ENCODE data around the gene ANKRD13A. TPM values are rescaled to one million over a fixed set of nuclear protein-coding genes. Genes with fewer than 3 reads are reported as not detected.
A peak's percentile ranks its signal among the peaks of the same experiment; 100 is the strongest.

ANKRD13A gene
- total RNA-seq, 1 experiment from 2014 or later, result 277 TPM

DNA sequence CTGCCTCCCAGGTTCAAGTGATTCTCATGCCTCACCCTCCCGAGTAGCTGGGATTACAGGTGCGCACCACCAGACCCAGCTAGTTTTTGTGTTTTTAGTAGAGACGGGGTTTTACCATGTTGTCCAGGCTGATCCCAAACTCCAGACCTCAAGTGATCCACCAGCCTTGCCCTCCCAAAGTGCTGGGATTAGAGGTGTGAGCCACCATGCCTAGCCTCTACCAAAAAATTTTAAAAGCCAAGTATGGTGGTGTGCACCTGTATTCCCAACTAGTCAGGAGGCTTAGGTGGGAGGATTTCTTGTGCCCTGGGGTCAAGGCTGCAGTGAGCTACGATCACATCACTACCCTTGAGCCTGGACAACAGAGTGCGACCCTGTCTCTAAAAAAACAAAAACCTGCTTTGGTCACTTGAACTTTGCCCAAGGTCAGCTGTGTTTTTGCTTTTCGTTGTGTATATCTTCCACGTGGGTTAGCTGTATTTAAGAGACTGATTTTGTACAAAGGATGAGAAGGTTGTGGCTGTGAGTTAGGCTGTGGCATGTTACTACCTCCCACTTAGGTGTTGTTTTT, 36.4 kb downstream of the ANKRD13A start:
- Histone ChIP-seq H4K20me1 (ENCODE audit: insufficient read depth, low read depth, low read length) (no peaks in the 10 kb centered on the region), H3K9ac (ENCODE audit: low read length) (no peak overlapping the region), H3K9me2 (replicated peaks; ENCODE audit: insufficient read depth, low read length) (no peaks in the 10 kb centered on the region), H2AFZ (ENCODE audit: low read length) (no peak overlapping the region), H3K36me3 (ENCODE audit: insufficient read depth, low read length) (peaks cover 60% of the 10 kb centered on the region), H3K4me1 (ENCODE audit: low read length) (0 out of 2 replicates have a peak, but pooled peaks cover 5% of the 10 kb centered on the region), H3K27me3 (ENCODE audit: low read length) (no peaks in the 10 kb centered on the region), H3K27ac (ENCODE audit: low read length) (no peak overlapping the region), H3K79me2 (ENCODE audit: low read length) (peaks cover 19% of the 10 kb centered on the region), H3K4me3 (ENCODE audit: low read length) (no peak overlapping the region), H3K9me3 (ENCODE audit: low read length) (no peaks in the 10 kb centered on the region), H3K4me2 (ENCODE audit: low read depth, low read length, poor library complexity, severe bottlenecking) (no peak overlapping the region)
- no peak for DNase-seq

- Histone ChIP-seq H3K9ac (ENCODE audit: low read length) (no peak overlapping the region), H4K20me1 (ENCODE audit: insufficient read depth, low read depth, low read length) (no peaks in the 10 kb centered on the region), H3K27ac (ENCODE audit: low read length) (no peak overlapping the region), H2AFZ (ENCODE audit: low read length) (no peak overlapping the region), H3K36me3 (ENCODE audit: insufficient read depth, low read length) (peaks cover 52% of the 10 kb centered on the region), H3K4me2 (ENCODE audit: low read depth, low read length, poor library complexity, severe bottlenecking) (no peak overlapping the region), H3K9me2 (replicated peaks; ENCODE audit: insufficient read depth, low read length) (no peaks in the 10 kb centered on the region), H3K9me3 (ENCODE audit: low read length) (no peaks in the 10 kb centered on the region), H3K27me3 (ENCODE audit: low read length) (no peaks in the 10 kb centered on the region), H3K4me3 (ENCODE audit: low read length) (no peak overlapping the region), H3K4me1 (ENCODE audit: low read length) (0 out of 2 replicates have a peak, but pooled peaks cover 5% of the 10 kb centered on the region), H3K79me2 (ENCODE audit: low read length) (peaks cover 18% of the 10 kb centered on the region)
- DNase-seq, result no peak
These were observed 38.1 kb downstream of the ANKRD13A start for GRCh38 chr12:110037315-110037714.

DNA sequence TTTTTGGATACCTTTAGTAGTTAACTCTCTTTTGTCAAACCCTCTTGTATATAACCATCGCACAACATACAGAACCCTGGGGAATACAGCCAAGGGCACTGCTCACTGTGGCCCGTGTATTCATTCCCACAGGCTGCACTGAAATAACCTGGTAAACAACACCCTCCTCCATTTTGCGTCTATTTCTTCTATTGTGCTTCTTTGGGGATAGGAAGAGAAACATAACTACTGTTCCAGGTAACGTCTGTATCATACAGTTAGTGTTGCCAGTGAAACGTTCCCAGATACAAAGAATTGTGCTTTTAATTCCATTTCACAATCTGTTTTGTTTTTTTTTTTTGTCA, 39.5 kb downstream of the ANKRD13A start:
- H2AFZ ChIP-seq (ENCODE audit: low read length), result no peak overlapping the region
- H3K4me2 ChIP-seq (ENCODE audit: low read depth, low read length, poor library complexity, severe bottlenecking), result no peak overlapping the region
- H3K4me1 ChIP-seq (ENCODE audit: low read length), result peaks cover 5% of the 10 kb centered on the region; the same call in 1 of the 2 replicates
- no peak overlapping the region for H3K4me3 ChIP-seq (ENCODE audit: low read length)
- H3K27me3 ChIP-seq (ENCODE audit: low read length), result no peaks in the 10 kb centered on the region
- peaks cover 43% of the 10 kb centered on the region for H3K36me3 ChIP-seq (ENCODE audit: insufficient read depth, low read length)
- H3K9me3 ChIP-seq (ENCODE audit: low read length), result no peaks in the 10 kb centered on the region
- H3K27ac ChIP-seq (ENCODE audit: low read length), result no peak overlapping the region
- DNase-seq, result no peak
- H4K20me1 ChIP-seq (ENCODE audit: insufficient read depth, low read depth, low read length), result no peaks in the 10 kb centered on the region
- no peaks in the 10 kb centered on the region for H3K9me2 ChIP-seq (replicated peaks; ENCODE audit: insufficient read depth, low read length)
- no peak overlapping the region for H3K9ac ChIP-seq (ENCODE audit: low read length)
- peaks cover 13% of the 10 kb centered on the region for H3K79me2 ChIP-seq (ENCODE audit: low read length)

GRCh38 chr12:110039085-110039807, 40.0 kb downstream of the ANKRD13A start:
- Histone ChIP-seq H4K20me1 (ENCODE audit: insufficient read depth, low read depth, low read length) (no peaks in the 10 kb centered on the region), H3K27me3 (ENCODE audit: low read length) (no peaks in the 10 kb centered on the region), H3K4me1 (ENCODE audit: low read length) (peaks cover 5% of the 10 kb centered on the region; the same call in 1 of the 2 replicates), H3K4me2 (ENCODE audit: low read depth, low read length, poor library complexity, severe bottlenecking) (no peak overlapping the region), H3K4me3 (ENCODE audit: low read length) (no peak overlapping the region), H2AFZ (ENCODE audit: low read length) (no peak overlapping the region), H3K9me2 (replicated peaks; ENCODE audit: insufficient read depth, low read length) (no peaks in the 10 kb centered on the region), H3K9me3 (ENCODE audit: low read length) (no peaks in the 10 kb centered on the region), H3K36me3 (ENCODE audit: insufficient read depth, low read length) (peaks cover 38% of the 10 kb centered on the region), H3K79me2 (ENCODE audit: low read length) (peaks cover 11% of the 10 kb centered on the region), H3K27ac (ENCODE audit: low read length) (no peak overlapping the region), H3K9ac (ENCODE audit: low read length) (no peak overlapping the region)
- DNase-seq, result no peak

DNA sequence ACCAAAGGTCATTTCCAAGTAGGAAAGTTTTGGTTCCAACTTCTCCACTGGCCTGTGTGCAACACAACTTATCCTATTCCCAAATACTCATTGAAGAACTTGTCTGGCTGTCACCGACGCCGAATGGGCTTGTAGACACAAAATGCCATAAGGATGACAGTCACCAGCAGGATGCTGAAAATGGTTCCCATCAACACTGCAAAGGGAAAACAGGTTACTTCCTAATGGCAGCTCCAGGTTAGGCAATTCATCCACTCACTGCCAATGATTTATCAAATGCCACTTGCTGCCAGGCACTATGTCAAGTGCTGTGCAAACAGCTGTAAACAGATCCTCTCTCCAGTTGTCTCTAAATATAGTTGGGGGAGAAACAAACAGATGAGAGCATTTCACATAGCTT, 43.0 kb downstream of the ANKRD13A start:
- no peaks in the 10 kb centered on the region for H3K27me3 ChIP-seq (ENCODE audit: low read length)
- DNase-seq, result no peak
- no peak overlapping the region for H3K9ac ChIP-seq (ENCODE audit: low read length)
- H3K9me3 ChIP-seq (ENCODE audit: low read length), result no peaks in the 10 kb centered on the region
- H4K20me1 ChIP-seq (ENCODE audit: insufficient read depth, low read depth, low read length), result no peaks in the 10 kb centered on the region
- no peak overlapping the region for H3K4me3 ChIP-seq (ENCODE audit: low read length)
- H3K79me2 ChIP-seq (ENCODE audit: low read length), result peaks cover 28% of the 10 kb centered on the region
- no peak overlapping the region for H3K27ac ChIP-seq (ENCODE audit: low read length)
- H3K4me2 ChIP-seq (ENCODE audit: low read depth, low read length, poor library complexity, severe bottlenecking), result no peak overlapping the region
- peaks cover 15% of the 10 kb centered on the region for H3K4me1 ChIP-seq (ENCODE audit: low read length)
- H3K36me3 ChIP-seq (ENCODE audit: insufficient read depth, low read length), result peaks cover 19% of the 10 kb centered on the region; the same call in 1 of the 2 replicates
- H2AFZ ChIP-seq (ENCODE audit: low read length), result no peak overlapping the region
- H3K9me2 ChIP-seq (replicated peaks; ENCODE audit: insufficient read depth, low read length), result no peaks in the 10 kb centered on the region

DNA sequence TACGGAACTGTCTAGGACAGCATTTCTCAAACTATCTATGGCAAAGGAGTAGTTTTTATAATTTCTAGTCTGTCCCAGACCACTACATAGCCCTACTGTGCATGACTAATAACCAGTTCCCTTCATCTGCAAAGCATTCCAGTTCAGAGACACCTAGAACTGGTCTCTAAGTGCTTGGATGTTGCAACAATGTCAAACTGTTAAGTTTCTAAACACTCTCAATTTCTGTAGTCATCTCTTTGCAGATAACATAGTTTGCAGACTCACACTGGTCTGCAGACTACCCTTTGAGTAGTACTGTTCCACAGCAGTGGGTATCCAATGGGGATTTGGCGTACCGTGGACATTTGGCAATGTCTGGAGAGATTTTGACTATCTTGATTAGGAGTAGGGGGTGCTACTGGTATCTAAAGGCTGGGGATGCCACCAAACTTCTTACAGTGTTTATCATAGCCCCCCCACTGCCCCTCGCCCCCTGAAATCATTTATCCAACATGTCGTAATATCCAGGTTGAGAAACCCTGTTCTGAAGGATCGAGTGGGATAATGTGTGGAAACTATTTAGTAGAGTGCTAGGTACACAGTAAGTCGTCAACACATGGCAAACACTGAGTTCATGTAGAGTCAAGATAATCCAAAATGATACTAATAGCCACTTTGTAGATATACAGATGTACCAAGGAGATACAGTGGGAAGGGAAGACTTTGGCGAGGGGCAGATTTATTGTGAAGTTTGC, 47.4 kb downstream of the ANKRD13A start:
- Histone ChIP-seq H3K4me1 (ENCODE audit: low read length) (peaks cover 29% of the 10 kb centered on the region), H3K9me3 (ENCODE audit: low read length) (no peaks in the 10 kb centered on the region), H4K20me1 (ENCODE audit: insufficient read depth, low read depth, low read length) (no peaks in the 10 kb centered on the region), H3K4me2 (ENCODE audit: low read depth, low read length, poor library complexity, severe bottlenecking) (peak overlapping the region; percentile 98), H3K27ac (ENCODE audit: low read length) (no peak overlapping the region), H3K9me2 (replicated peaks; ENCODE audit: insufficient read depth, low read length) (no peaks in the 10 kb centered on the region), H3K79me2 (ENCODE audit: low read length) (peaks cover 35% of the 10 kb centered on the region), H2AFZ (ENCODE audit: low read length) (no peak overlapping the region), H3K27me3 (ENCODE audit: low read length) (no peaks in the 10 kb centered on the region), H3K36me3 (ENCODE audit: insufficient read depth, low read length) (no peaks in the 10 kb centered on the region), H3K9ac (ENCODE audit: low read length) (peak overlapping the region; percentile 82), H3K4me3 (ENCODE audit: low read length) (peak overlapping the region; percentile 90; the same call in 1 of the 2 replicates)
- DNase-seq, result no peak

- no peak for DNase-seq
- no peak overlapping the region for H2AFZ ChIP-seq (ENCODE audit: low read length)
- H3K27ac ChIP-seq (ENCODE audit: low read length), result no peak overlapping the region
- peak overlapping the region; percentile 90 for H3K4me3 ChIP-seq (ENCODE audit: low read length)
- peaks cover 35% of the 10 kb centered on the region for H3K79me2 ChIP-seq (ENCODE audit: low read length)
- peak overlapping the region; percentile 98 for H3K4me2 ChIP-seq (ENCODE audit: low read depth, low read length, poor library complexity, severe bottlenecking)
- H3K9ac ChIP-seq (ENCODE audit: low read length), result peak overlapping the region; percentile 82
- H4K20me1 ChIP-seq (ENCODE audit: insufficient read depth, low read depth, low read length), result no peaks in the 10 kb centered on the region
- H3K27me3 ChIP-seq (ENCODE audit: low read length), result no peaks in the 10 kb centered on the region
- no peaks in the 10 kb centered on the region for H3K9me3 ChIP-seq (ENCODE audit: low read length)
- H3K36me3 ChIP-seq (ENCODE audit: insufficient read depth, low read length), result no peaks in the 10 kb centered on the region
- H3K4me1 ChIP-seq (ENCODE audit: low read length), result peaks cover 29% of the 10 kb centered on the region
- no peaks in the 10 kb centered on the region for H3K9me2 ChIP-seq (replicated peaks; ENCODE audit: insufficient read depth, low read length)
These were observed 48.2 kb downstream of the ANKRD13A start for GRCh38 chr12:110047297-110047940.

All from Karpas-422 (cell line).